ENCODE data around the gene SHB.

DNA sequence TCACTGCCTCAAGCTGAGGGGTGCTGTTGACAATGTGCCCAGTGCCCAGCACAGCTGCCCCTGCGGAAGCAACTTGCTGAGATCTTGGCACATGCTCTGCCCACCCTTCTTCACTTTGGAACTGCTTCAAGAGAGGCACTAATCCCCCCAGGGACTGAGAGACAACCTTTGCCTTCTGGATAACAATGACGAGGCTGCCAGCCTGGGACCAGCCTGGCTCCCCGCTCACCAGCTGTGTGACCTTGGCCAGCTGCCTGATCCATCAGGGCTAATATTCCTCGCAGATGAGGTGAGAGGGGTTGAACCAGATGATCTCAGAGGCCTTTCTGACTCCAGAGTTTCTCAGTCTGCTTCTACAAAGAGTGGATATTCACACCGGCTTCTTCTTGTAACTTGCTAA, 81.0 kb downstream of the SHB start:
- TF ChIP-seq, protein P1, sequence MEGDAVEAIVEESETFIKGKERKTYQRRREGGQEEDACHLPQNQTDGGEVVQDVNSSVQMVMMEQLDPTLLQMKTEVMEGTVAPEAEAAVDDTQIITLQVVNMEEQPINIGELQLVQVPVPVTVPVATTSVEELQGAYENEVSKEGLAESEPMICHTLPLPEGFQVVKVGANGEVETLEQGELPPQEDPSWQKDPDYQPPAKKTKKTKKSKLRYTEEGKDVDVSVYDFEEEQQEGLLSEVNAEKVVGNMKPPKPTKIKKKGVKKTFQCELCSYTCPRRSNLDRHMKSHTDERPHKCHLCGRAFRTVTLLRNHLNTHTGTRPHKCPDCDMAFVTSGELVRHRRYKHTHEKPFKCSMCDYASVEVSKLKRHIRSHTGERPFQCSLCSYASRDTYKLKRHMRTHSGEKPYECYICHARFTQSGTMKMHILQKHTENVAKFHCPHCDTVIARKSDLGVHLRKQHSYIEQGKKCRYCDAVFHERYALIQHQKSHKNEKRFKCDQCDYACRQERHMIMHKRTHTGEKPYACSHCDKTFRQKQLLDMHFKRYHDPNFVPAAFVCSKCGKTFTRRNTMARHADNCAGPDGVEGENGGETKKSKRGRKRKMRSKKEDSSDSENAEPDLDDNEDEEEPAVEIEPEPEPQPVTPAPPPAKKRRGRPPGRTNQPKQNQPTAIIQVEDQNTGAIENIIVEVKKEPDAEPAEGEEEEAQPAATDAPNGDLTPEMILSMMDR (IDR thresholded peaks at IDR 0.05), result no peak
- TF ChIP-seq POLR2A (IDR thresholded peaks at IDR 0.05), result no peak

Measured in body of pancreas (tissue), 4 donors.